GM06990 (cell line): ENCODE results near the gene CERKL.

ENCODE experiments used
- DNase-seq: peaks from one replicate; pipeline ENCODE4 v3.0.0-alpha.2; 2011; ENCODE audit not compliant: insufficient read length; ENCODE audit errors: extremely low read depth
- H3K27me3 ChIP-seq: replicated peaks from 2 replicates; pipeline ENCODE4 v1.6.0; 2011; ENCODE audit warnings: low read length; ENCODE audit not compliant: control insufficient read depth, insufficient read depth
- H3K36me3 ChIP-seq: 2 replicates; pipeline ENCODE4 v1.5.1; 2011; ENCODE audit warnings: low read length; ENCODE audit not compliant: control insufficient read depth, insufficient read depth
- H3K4me3 ChIP-seq: replicated peaks from 2 replicates; pipeline ENCODE4 v1.5.1; 2011; ENCODE audit warnings: low read depth, mild to moderate bottlenecking, control low read depth, low read length
- CTCF ChIP-seq: IDR thresholded peaks from 2 replicates; pipeline ENCODE4 v1.5.1; 2011; ENCODE audit warnings: low read length, control low read depth, mild to moderate bottlenecking, inconsistent platforms; ENCODE audit not compliant: insufficient read depth, poor library complexity, severe bottlenecking

CERKL gene

GRCh38 chr2:181672255-181673008 is 15.5 kb upstream of the CERKL start:
- Histone ChIP-seq H3K36me3 (no peaks in the 10 kb centered on the region), H3K4me3 (no peak overlapping the region), H3K27me3 (no peaks in the 10 kb centered on the region)
- no peak for DNase-seq
- TF ChIP-seq CTCF, result no peak

- no peak for DNase-seq
- H3K4me3 ChIP-seq, result no peak overlapping the region
- H3K27me3 ChIP-seq, result no peaks in the 10 kb centered on the region
- no peaks in the 10 kb centered on the region for H3K36me3 ChIP-seq
- no peak for TF ChIP-seq CTCF
Observed at GRCh38 chr2:181670632-181671031, 13.7 kb upstream of the CERKL start.

- DNase-seq, result no peak
- no peaks in the 10 kb centered on the region for H3K36me3 ChIP-seq
- H3K27me3 ChIP-seq, result no peaks in the 10 kb centered on the region
- H3K4me3 ChIP-seq, result no peak overlapping the region
- TF ChIP-seq CTCF, result no peak
Observed at GRCh38 chr2:181667234-181667633, 10.3 kb upstream of the CERKL start.

GRCh38 chr2:181662287-181662686 is 5.4 kb upstream of the CERKL start:
- H3K36me3 ChIP-seq, result no peaks in the 10 kb centered on the region
- TF ChIP-seq CTCF, result no peak
- no peak for DNase-seq
- no peak overlapping the region for H3K4me3 ChIP-seq
- H3K27me3 ChIP-seq, result no peaks in the 10 kb centered on the region; the same call in none of the 2 replicates

GRCh38 chr2:181660181-181660580 is 3.3 kb upstream of the CERKL start:
- TF ChIP-seq CTCF, result no peak
- DNase-seq, result no peak
- H3K27me3 ChIP-seq, result no peaks in the 10 kb centered on the region; the same call in none of the 2 replicates

More at GRCh38 chr2:181660181-181660580, 3.3 kb upstream of the CERKL start:
- Histone ChIP-seq H3K4me3 (no peak overlapping the region), H3K36me3 (no peaks in the 10 kb centered on the region)
